NCI-H146 treated with DMSO at 0.1 percent for 48 hours (cell line): ENCODE data around the gene PCDHGB6.
"Not testable (repeated sequence)": the region's sequence is repeated elsewhere in the genome, so short reads cannot be mapped to it uniquely, and the experiment has no call there.

Experiments used
- DNase-seq: peaks from one replicate; lab custom pipeline; 2025; ENCODE audit not compliant: unreplicated experiment; lab: John Stamatoyannopoulos, UW

PCDHGB6 gene

GRCh38 chr5:141407790-141408505, at the start of gene PCDHGB6:
Gene PCDHGB6 (plus strand): TSS chr5:141408021. CDS start chr5:141408203, 182 bp downstream.
- DNase-seq: not testable (repeated sequence)

- no peak for DNase-seq
Measured at GRCh38 chr5:141359790-141360426, 47.9 kb upstream of the PCDHGB6 start, which contains the start of gene PCDHGB2. Gene PCDHGB2 (plus strand): TSS chr5:141359994. CDS start chr5:141360136, 142 bp downstream.

DNA sequence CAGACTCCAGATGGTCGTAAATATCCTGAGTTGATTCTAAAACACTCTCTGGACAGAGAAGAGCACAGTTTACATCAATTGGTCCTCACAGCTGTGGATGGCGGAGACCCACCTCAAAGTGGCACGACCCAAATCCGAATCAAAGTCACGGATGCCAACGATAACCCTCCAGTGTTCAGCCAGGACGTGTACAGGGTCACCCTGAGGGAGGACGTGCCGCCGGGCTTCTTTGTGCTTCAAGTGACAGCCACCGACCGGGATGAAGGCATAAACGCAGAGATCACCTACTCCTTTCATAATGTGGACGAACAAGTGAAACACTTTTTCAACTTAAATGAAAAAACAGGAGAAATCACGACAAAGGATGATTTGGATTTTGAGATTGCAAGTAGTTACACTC, 47.1 kb upstream of the PCDHGB6 start:
- no peak for DNase-seq

DNA sequence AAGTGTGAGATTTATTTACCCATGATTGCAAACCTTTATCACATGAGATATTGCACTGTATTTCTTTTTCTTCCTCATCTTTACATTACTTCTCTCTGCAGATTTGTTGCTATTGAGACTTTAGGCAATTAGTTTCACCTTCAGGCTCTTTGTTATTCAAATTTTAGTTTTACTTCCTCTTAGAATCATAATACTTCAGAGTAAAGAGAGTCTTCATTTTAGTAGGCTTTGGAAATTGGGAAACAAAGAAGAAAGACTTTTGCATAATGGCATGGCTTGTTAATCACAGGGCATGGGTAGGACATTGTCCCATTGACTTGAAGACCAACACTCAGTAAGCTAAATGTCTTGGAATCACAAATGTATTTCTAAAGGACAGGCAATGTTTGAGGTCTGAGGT, 45.1 kb upstream of the PCDHGB6 start:
- DNase-seq: no peak

GRCh38 chr5:141363952-141364660, 43.7 kb upstream of the PCDHGB6 start, which contains the start of gene PCDHGA5:
Gene PCDHGA5 (plus strand): TSS chr5:141364162. CDS start chr5:141364331, 169 bp downstream.
- DNase-seq: no peak

- no peak for DNase-seq
Measured at GRCh38 chr5:141366016-141366896, 41.6 kb upstream of the PCDHGB6 start.

DNA sequence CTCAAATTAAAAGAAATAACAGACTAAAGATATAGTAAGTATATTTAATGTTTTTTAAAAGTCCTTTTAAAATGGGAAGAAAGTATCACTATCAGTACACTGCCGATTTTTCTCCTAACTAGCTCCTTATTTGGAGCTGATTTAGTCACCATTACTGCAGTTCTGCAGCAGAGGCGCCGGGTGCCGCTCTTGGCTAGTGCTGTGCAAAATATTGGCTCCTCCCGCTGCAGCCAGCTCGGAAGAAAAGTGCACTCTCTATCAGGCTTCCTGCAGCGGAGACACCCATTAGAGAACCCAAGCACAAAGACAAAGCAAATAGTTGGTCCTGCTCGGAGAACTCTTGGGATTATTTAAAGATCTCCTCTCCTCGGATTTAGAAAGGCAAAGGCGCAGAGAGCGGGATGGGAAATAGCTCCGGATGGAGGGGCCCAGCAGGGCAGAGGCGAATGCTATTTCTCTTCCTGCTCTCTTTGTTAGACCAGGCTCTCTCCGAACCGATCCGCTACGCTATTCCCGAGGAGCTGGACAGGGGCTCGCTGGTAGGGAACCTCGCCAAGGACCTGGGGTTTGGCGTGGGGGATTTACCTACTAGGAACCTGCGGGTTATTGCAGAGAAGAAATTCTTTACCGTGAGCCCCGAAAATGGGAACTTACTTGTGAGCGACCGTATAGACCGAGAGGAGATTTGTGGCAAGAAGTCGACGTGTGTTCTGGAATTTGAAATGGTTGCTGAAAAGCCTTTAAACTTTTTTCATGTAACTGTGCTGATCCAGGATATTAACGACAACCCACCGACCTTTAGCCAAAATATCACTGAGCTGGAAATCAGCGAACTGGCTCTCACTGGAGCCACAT, 37.6 kb upstream of the PCDHGB6 start, which contains the start of gene PCDHGB3:
Gene PCDHGB3, plus strand, starts transcription at position 249 of the 855 bp plus-strand sequence. Its CDS starts 153 bp downstream, at position 402.
- DNase-seq: no peak

DNA sequence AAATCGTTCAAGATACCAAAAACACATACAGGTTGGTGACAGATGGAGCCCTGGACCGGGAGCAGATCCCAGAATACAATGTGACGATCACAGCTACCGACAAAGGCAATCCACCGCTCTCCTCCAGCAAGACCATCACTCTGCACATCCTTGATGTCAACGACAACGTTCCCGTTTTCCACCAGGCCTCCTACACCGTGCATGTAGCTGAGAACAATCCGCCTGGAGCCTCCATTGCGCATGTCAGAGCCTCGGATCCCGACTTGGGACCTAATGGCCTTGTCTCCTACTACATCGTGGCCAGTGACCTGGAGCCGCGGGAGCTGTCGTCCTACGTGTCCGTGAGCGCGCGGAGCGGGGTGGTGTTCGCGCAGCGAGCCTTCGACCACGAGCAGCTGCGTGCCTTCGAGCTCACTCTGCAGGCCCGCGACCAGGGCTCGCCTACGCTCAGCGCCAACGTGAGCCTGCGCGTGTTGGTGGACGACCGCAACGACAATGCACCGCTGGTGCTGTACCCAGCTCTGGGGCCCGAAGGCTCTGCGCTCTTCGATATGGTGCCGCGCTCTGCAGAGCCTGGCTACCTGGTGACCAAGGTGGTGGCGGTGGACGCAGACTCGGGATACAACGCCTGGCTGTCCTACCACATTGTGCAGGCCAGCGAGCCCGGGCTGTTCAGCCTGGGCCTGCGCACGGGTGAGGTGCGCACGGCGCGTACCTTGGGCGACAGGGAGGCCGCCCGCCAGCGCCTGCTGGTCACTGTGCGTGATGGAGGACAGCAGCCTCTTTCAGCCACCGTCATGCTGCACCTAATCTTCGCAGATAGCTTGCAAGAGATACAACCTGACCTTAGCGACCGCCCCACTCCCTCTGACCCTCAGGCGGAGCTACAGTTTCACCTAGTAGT, 36.0 kb upstream of the PCDHGB6 start:
- DNase-seq: no peak

GRCh38 chr5:141373673-141374317, 34.0 kb upstream of the PCDHGB6 start, which contains the start of gene PCDHGA6:
Gene PCDHGA6 (plus strand): TSS chr5:141373891. CDS start chr5:141374084, 193 bp downstream.
- DNase-seq: no peak

DNA sequence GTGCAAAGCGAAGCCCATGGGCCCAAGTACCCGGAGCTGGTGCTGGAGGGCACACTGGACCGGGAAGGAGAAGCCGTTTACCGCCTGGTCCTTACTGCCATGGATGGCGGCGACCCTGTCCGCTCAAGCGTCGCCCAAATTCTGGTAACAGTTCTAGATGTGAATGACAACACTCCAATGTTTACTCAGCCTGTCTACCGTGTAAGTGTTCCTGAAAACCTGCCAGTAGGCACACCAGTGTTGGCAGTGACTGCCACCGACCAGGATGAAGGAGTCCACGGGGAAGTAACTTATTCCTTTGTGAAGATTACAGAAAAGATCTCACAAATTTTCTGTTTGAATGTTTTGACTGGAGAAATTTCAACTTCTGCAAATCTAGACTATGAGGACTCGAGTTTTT, 33.2 kb upstream of the PCDHGB6 start:
- DNase-seq: no peak

DNA sequence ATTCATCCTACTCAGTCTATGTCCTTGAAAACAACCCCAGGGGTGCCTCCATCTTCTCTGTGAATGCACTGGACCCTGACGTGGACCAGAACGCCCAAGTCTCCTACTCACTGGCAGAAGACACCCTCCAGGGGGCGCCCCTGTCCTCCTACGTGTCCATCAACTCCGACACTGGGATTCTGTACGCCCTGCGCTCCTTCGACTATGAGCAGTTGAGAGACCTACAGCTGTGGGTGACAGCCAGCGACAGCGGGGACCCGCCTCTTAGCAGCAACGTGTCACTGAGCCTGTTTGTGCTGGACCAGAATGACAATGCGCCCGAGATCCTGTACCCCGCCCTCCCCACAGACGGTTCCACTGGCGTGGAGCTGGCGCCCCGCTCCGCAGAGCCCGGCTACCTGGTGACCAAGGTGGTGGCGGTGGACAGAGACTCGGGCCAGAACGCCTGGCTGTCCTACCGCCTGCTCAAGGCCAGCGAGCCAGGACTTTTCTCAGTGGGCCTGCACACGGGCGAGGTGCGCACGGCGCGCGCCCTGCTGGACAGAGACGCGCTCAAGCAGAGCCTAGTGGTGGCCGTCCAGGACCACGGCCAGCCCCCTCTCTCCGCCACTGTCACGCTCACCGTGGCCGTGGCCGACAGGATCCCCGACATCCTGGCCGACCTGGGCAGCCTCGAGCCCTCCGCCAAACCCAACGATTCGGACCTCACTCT, 32.2 kb upstream of the PCDHGB6 start:
- DNase-seq: not testable (repeated sequence)

GRCh38 chr5:141382469-141383294, 25.1 kb upstream of the PCDHGB6 start, which contains the start of gene PCDHGA7:
Gene PCDHGA7 (plus strand): TSS chr5:141382742. CDS start chr5:141382900, 158 bp downstream.
- DNase-seq: no peak

DNA sequence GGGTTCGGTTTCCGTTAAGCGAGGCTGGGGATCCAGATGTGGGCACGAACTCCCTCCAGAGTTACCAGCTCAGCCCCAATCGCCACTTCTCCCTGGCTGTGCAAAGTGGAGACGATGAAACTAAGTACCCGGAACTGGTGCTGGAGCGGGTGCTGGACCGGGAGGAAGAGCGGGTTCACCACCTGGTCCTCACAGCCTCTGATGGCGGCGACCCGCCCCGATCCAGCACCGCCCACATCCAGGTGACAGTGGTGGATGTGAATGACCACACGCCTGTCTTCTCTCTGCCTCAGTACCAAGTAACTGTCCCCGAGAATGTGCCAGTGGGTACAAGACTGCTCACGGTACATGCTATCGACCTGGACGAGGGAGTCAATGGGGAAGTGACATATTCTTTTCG, 24.5 kb upstream of the PCDHGB6 start:
- no peak for DNase-seq

GRCh38 chr5:141384471-141385267, 23.2 kb upstream of the PCDHGB6 start:
- no peak for DNase-seq

GRCh38 chr5:141387557-141388311, 20.1 kb upstream of the PCDHGB6 start, which contains the start of gene PCDHGB4:
Gene PCDHGB4 (plus strand): TSS chr5:141387698. CDS start chr5:141387885, 187 bp downstream.
- not testable (repeated sequence) for DNase-seq
